Measurements from ENCODE around the gene CHST8.
"Not testable (repeated sequence)": the region's sequence is repeated elsewhere in the genome, so short reads cannot be mapped to it uniquely, and the experiment has no call there.

The CHST8 gene

DNA sequence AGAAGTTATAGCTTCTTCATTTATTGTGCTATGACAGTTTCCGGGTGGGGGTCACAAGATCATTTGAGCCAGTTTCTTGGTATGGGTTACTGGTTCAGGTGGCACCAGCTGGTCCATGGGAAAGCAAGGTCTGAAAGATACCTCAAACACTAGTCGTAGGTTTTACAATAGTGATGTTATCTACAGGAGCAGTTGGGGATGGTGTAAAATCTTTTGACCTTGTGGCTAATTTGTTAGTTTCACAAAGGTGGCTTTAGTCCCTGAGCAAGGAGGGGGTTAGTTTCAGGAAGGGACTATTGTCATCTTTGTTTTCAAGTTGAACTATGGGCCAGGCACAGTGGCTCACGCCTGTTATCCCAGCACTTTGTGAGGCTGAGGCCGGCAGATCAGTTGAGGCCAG lies 24.6 kb downstream of the CHST8 start:
- DNase-seq = no peak

DNA sequence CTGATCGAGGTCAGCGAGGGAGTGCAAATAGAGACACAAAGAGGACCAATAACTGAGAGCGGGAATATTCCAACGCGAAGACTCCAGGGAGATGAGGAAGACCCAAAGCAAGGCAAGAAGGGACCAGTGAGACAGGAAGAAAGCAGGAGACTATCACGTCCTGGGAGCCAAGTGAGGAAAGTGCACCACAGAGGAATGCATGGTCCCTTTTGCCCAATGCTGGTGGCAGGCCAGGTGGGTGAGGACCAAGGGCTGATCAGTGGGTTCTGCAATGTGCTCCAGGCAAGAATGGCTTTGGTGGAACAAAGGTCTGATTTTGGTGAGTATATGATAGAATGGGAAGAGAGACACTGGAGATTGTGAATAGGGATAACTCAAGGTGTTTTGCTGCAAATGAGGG lies 25.4 kb downstream of the CHST8 start:
- DNase-seq = no peak

DNA sequence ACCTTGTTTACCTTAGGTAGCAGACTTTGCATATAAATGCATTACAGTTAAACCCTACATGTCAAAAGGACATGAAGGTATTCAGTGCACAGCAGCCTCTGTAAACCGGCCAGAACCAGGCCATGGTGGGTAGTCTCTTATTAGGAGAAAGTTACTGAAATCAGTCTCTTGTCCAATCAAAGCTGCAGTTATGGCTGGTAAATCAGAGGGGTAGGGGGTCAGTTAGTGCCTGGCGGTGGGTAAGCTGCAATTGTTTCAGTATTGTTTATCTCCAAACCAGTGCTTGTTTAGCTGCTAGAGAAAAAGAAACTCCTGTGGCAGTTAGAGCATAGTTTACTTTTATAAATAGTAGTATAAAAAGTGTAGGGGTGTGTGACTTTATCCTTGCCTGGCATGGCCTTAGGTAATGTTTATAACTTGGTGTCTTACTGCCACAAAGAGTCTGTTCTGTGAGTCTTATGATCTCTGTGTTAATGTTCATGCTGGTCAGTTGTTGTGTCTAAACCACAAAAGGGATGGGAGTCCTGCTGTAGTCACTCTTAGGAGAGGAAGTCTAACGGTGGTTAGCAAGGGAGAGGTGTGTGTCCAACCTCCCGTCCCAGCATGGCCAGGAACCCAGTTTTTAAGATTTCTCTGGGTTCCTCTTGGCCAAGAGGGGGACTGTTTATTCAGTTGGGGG lies 28.0 kb downstream of the CHST8 start:
- no peak for DNase-seq

DNA sequence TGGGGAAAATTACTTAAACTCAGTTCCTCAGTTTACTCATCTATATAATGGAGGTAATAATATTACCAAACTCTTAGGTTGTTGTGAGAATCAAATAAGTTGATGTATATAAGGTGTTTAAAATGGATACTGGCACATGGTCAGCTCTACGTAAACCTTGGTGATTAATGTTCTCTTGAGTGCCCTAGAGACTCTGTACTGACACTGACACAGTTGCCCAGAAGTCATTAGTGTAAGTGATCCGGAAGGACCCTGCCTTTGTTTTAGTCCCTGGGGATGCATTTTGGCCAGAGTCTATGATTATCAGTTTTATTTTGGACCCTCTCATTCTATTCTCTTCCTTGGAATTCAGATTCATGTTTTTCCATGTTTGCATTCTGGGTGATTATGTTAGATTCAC lies 31.9 kb downstream of the CHST8 start:
- DNase-seq = no peak

DNA sequence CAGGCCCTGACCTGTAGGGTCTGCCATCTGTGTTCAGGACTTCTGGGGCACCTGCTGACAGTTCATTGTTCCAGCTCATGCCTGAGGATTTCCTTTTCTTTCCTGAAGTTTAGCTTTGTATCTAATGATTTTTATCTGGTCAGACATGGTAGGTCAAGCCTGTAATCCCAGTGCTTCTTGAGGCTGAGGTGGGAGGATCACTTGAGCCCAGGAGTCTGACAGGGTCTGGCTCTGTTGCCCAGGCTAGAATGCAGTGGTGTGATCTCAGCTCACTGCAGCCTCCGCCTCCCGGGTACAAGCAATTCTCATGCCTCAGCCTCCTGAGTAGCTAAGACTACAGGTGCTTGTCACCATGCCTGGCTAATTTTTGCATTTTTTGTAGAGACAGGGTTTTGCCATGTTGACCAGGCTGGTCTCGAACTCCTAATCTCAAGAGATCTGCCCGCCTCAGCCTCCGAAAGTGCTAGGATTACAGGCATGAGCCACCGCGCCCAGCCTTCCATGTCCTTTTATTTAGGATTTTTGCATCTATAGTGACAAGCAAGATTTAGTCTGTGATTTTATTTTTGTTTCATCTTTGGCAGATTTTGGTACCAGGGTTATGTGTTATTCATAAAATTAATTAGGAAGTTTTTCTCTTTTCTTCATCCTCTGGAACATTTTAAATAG lies 33.2 kb downstream of the CHST8 start:
- DNase-seq = no peak

DNA sequence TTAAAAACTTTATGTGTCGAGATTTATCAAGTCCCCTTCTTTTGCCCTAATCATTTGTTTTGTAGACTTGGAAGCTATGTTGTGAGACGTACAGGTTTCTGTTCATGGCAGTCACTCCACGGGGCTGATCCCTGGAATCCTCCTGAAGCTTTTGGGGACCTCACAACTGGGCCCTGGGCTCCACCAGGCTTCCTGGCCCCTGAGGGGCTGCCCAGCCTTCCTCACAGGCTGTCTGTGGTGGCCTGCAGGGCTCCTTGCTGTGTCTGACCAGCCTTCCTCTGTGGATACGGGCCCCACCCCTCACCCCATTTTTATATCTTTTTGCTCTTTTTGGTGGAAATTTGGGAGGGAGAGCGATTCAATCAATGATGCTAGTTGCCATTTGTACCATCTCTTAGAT lies 38.1 kb downstream of the CHST8 start:
- no peak for DNase-seq

DNA sequence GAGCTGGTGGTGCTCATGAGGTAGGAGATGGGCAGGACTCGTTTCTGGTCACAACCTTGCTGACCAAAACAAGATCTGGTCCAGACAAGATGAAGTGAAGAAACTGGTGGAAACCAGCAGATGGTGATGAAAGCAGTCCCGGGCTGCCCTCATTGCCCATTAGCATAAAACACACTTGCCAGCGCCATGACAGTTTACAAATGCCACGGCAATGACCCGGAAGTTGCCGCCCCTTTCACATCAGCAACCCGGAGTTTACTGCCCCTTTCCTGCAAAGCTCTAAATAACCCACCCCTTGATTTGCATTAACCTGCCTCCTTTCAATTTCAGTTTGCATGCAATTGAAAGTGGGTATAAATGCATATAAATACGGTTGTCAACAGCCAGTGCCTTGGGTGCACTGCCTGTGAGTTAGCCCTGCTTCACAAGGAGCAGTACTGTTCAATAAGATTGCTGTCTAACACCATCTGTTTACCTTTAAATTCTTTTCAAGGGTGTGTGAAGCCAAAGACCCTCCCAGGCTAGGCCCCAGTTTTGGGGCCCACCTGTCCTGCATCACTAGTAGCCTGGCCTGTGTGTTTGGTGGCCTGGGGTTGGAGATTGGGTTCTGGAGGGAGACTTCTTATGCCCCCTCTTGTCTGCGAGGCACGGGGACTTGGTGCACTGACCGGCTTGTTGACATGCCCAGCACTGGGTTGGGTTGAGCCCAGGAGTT lies 38.8 kb downstream of the CHST8 start:
- DNase-seq = no peak

DNA sequence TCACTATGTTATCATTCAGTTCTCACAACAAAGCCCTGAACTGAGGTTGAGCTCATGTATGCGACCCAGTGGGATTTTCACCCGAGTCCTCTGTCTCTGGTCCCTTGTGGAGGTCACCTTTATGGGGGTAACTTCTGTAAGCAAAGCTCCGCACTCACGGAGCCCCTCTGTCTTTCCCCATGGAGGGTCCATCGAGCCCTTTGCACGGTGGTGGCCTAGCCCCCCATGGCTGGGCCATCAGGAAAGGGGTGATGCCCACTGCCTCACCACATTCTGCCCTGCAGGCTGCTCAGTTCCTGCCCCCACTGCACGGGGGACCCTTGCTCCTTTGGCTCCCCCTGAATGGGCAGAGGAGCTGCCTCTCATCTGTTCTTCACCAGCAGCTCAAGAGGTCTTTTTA lies 39.6 kb downstream of the CHST8 start:
- DNase-seq = no peak

DNA sequence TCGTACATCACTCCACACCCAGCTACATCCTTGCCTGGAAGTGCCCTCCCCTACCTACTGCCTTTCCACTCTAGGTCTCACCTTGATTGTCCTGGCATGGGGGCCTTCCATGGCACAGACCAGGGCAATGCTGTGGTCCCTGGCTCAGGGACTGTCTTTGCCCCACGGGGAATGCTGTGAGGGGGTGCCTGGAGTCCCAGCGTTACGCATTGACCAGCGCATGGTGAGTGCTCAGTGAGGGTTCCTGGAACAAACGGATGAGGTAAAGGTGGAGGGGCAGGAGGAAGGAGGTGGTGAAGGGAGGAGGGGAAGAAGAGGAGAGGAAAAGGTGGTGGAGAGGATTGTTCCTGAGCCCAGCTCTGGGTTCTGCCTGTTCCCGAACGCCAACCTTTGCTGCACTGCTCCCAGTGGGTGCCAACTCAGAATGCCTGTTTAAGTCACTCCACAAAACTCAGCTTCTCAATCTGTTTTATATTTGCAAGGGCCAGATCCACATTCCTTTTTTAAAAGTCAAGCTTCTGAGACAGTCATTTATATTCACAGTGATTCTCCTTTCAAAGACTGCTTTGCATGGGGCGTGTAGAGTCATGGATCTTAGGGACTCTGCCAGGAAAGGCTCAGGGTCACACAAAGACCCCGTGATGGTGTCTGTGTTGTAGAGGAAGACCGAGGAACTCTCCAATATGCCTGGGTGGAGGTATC lies 40.8 kb downstream of the CHST8 start:
- DNase-seq = no peak

DNA sequence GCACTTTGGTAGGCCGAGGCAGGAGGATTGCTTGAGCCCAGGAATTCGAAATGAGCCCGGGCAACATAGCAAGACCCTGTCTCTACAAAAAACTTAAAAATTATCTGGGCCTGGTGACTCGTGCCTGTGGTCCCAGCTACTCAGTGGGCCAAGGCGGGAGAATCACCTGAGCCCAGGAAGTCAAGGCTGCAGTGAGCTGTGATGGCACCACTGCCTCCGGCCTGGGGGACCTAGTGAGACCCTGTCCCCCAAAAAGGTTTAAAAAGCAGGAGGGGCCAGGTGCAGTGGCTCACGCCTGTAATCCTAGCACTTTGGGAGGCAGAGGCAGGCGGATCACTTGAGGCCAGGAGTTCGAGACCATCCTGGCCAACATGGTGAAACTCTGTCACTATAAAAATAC lies 41.6 kb downstream of the CHST8 start:
- DNase-seq = not testable (repeated sequence)

DNA sequence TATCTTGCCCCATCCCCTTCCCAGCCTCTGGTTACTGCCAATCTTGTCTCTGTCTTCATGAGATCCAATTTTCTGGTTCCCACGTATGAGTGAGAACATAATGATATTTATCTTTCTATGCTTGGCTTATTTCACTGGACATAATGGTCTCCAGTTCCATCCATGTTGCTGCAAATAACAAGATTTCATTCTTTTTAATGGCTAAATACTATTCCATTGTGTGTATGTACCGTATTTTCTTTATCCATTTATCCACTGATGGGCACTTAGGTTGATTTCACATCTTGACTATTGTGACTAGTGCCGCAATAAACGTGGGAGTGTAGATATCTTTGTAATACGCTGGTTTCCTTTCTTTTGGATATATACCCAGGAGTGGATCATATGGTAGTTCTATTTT lies 43.0 kb downstream of the CHST8 start:
- DNase-seq = no peak

DNA sequence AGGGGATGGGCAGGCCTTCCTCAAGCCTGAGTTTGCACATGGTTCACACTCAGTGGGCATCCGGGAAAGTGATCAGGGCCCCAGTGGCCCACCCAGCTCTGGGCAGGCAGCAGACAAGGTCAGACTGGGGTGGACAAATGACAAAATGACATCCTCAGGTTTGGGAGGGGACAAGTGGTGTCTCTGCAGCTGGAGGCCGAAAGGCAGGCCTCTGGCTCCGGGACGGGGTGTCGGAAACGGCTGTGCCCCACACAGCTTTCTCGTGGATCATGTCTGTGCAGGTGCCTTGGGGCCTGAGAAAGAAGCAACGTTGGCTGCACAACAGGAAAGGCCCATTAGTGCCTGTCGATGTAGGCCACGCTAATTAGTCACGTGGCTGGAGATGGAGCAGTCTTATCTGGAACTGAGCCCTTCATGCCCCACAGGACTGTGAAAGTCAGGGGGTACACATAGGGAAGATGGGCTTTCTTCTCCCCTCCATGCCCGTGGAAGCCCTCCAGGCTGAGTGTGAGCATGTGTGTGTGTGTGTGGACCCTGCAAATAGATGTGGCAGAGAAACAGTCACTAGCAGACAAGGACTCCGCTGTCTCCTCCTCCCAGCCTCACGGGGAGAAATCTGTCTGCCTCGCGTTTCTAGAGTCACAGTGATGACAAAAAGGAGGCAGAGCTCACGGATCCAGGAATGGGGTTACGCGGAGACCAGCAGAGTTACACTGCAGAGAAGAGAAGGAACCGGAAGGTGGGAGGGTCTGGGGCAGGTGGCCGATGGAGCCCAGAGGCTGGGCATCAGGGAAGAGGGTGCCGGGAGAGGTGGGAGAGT lies 44.2 kb downstream of the CHST8 start:
- no peak for DNase-seq

DNA sequence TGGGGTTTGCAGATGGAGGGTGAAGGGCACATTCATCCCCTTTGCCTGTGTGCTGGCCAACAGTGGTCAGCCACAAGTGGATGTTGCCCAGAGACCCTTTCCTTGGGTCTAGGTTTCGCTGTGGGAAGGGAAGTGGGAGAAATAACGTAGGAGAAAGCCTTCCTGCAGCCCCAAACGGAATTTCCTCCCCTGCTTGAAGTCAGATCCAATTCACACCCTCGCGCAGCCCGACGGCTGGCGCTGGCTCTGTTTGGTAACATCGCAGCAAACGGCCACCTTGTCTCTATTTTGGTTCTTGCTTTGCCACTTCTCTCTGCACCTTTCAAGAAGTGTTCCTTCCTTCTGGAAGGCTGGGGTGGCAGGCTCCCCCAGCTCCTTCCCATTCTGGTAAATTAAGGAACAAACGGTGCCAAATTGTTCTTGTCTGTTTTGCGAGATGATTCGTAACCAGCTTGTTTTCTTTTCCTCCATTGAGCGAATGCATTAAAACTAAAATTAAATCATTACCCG lies 45.4 kb downstream of the CHST8 start:
- DNase-seq = no peak

DNA sequence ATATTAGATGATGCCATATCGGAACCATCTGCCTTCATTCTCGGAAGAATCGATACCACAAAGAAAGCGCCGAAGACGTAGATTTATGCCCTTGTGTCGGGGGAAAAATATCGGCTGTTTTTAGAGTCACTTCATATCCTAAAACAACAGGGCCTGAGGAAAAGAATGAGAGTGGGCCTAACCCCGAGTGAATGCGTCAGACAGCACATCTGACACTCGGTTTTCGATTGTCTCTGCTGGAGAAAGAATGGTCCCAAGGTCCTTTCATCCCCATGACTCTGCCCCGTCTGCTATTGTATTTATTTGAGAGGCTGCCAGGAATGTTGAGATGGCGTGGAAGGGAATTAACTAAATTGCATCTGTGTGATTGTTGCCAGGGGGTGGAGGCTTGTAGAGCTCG lies 46.1 kb downstream of the CHST8 start:
- DNase-seq = no peak

DNA sequence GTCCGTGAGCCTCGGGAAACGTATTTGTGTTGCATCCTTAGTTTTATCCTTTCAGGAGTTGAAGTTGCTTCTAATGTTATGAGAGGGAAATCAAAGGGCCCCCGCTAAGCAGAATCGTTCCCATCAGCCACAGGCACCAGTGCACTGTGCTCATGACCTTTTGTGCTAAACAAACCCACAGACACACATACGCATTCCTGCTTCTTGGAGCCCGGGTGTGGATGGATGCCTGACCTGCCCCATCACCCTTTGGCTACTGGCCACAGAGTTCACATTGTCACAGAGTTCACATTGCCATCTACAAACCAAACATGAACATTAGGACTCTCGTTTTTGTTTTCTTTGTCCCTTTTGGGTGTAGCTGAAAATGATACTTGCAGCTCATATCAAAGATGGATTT lies 47.2 kb downstream of the CHST8 start:
- DNase-seq = no peak

DNA sequence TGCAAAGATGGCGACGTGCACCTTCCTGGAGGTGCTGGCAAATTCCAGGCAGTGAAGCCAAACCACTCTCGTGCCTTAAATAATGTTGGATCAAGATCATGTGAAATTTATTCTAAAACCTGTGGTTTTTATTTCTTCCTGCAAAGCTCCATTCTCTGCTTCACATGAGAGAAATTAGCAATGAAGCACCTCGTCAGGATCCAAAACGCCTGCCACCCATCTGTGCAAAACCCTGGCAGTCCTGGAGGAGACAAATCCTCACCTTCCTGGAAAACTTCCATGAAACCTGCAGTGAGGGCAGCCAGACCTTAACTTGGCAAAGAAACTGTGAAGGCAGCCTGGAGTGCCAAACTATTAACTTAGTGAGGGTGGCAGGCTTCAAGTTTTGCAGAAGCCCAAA lies 47.6 kb downstream of the CHST8 start:
- DNase-seq = no peak

DNA sequence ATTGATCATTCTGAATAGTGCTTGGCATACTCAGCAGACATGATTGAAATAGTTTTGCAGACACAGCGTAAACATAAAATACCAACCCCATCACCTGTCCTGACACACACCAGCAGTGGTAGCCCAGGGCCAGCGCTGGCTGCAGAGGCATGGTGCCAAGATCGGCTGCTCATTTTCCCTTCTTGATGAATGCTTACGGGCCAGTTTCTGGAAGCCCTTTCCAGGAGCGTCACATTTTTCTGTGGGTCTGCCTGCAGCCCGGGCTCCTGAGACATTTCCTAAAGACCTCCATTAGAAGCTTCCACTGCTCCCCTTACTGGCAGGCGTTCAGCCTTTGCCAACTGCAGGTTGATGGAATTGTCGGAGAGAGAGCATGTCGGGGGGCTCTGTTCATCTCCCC lies 48.6 kb downstream of the CHST8 start:
- no peak for DNase-seq

DNA sequence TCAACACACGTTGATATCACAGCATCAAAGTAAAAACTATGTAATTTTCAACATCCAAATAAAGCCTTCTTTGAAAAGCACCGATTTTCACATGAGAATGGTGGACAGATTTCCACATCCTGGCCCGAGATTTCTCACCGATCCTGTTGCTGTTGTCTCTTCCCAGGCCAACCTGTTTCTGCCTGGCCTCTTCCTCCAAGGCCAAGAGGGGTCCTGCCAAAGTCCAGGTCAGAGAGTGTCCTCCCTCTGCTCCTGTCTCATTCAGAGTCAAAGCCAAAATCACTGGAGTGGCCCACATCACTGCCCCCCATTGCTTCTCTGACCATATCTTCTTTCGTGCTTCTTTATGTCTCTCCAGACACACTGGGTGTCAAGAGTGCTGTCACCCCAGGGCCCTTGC lies 49.5 kb downstream of the CHST8 start:
- no peak for DNase-seq

DNA sequence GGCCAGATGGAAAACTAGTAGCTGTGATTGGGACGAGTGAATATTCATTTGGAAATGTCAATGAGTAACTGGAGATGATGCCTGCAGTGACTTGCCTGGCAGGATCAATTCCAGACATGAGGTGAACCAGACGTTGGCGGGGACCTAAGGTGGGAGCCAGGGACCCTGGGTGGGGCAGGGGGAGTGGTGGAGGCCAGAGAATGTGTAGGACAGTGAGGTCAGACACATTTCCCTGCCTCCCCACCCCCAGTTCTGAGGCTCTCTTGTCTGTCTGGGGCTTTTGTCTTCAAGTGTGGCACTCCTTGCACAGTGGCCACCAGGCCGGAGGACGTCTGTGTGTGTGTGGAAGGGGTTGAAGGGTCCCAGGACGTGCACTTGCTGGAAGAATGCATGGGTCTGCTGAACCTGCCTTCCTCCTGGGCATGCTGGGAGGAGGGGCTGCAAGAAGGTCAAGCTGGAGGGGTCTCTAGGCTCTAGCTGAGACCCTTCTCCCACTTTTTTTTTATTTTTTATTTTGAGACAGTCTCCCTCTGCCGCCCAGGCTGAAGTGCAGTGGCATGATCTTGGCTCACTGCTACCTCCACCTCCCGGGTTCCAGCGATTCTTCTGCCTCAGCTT lies 51.6 kb downstream of the CHST8 start:
- no peak for DNase-seq

DNA sequence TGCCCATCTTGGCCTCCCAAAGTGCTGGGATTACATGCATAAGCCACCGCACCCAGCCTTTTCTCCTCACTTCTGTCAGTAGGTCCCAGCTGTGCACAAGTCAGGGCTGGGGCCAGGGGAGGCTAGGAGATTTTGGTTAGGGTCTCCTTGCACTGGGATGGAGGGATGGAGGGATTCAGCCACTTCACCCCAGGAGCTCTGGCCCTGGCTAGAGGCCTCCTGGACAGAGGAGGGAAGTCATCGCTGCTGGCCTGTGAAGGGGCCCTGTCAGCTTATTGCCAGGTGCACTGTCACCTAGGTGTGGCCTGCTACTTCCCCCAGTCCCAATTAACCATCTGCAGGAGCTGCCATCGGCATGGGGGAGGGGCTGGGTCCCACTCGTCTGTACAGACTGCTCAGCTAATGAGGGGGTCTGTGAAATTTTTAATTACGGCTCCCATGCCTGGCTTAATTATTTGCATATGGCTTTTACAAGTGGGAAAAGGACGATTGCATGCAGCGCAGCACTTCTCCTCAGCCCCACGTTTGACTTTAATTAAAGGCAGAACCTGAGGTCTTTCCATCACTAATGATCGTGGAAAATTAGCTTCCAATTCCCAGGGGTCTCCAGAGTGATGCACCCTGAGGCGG lies 52.4 kb downstream of the CHST8 start:
- no peak for DNase-seq

DNA sequence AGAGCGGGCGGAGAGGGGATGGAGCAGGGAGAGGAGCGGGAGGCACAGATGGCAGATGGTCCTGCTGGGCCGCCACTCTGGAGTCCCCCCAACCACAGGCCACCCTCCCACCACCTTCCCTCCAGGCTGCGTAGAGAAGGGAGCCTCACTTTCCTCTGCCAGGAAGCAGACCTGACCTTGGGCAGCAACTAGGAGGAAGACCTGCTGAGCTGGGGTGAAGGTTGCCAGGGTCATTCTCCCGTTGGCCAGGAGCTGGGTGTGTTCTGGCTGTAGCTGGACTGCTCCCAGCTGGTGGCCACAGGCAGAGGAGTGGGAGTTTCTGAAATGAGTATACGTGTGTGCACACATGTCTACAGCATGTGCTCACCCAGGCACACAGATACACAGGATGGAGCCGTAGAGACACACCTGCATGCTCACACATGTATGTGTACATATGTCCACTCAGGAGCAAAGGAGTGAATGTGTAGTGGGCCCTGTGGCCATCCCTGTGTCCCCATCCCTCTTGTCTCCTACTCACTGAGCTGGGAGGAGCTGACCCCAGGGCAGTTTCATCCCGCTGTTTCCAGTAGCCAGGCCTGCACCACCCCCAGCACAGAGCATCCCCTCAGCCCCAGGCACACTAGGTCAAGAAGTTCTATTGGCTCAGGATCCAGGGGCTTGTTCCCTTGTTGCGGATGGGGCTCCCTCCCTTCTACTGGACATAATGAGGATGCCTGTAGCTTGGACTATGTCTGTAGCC lies 53.0 kb downstream of the CHST8 start:
- DNase-seq = no peak

Measured in GF-D8 (cell line).